DMS79 (cell line): ENCODE data around the gene PCLO.

Experiments used
- DNase-seq: peaks from one replicate; lab custom pipeline; 2025; lab: John Stamatoyannopoulos, UW

PCLO gene, protein sequence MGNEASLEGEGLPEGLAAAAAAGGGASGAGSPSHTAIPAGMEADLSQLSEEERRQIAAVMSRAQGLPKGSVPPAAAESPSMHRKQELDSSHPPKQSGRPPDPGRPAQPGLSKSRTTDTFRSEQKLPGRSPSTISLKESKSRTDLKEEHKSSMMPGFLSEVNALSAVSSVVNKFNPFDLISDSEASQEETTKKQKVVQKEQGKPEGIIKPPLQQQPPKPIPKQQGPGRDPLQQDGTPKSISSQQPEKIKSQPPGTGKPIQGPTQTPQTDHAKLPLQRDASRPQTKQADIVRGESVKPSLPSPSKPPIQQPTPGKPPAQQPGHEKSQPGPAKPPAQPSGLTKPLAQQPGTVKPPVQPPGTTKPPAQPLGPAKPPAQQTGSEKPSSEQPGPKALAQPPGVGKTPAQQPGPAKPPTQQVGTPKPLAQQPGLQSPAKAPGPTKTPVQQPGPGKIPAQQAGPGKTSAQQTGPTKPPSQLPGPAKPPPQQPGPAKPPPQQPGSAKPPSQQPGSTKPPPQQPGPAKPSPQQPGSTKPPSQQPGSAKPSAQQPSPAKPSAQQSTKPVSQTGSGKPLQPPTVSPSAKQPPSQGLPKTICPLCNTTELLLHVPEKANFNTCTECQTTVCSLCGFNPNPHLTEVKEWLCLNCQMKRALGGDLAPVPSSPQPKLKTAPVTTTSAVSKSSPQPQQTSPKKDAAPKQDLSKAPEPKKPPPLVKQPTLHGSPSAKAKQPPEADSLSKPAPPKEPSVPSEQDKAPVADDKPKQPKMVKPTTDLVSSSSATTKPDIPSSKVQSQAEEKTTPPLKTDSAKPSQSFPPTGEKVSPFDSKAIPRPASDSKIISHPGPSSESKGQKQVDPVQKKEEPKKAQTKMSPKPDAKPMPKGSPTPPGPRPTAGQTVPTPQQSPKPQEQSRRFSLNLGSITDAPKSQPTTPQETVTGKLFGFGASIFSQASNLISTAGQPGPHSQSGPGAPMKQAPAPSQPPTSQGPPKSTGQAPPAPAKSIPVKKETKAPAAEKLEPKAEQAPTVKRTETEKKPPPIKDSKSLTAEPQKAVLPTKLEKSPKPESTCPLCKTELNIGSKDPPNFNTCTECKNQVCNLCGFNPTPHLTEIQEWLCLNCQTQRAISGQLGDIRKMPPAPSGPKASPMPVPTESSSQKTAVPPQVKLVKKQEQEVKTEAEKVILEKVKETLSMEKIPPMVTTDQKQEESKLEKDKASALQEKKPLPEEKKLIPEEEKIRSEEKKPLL (N-terminal part only)

DNA sequence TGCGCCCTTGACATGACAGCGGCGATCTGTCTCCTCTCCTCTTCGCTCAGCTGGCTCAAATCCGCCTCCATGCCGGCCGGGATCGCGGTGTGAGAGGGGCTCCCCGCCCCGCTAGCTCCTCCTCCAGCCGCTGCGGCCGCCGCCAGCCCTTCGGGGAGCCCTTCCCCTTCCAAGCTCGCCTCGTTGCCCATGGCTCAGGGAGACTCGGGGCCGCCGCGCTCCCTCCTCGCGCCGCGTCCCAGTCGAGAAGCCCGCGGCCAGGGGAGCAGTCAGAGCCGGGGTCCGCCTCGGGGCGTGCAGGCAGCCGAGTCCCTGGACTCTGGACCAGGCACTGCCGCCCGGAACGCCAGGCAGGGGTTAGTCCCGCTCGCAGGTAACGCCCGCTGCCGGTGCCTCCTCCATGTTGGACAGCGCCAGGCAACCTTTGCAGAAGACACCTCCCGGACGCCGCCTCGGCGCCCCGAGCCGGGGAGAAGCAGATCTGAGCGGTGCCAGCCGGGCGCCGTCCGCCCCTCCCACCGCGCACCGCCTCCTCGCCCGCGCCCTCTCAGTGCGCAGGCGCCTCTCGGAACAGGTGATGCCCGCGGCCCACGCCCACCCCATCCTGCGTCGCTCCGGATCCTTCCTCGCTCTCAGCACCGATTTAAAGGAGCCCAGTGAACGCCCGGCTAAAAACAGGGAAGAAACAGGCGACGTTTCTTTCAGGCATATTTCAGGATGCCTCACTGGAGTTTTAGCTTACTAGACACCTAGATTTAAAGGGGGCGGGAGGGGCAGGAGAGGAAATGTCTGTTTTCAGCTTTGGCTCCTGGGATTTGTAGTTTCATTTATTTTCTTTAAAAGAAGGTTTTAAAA, at the start of gene PCLO:
PCLO (minus strand) TSS at position 483 of the 855 bp plus-strand sequence; CDS start at position 191, 292 bp downstream.
- peak; percentile 93 for DNase-seq

DNA sequence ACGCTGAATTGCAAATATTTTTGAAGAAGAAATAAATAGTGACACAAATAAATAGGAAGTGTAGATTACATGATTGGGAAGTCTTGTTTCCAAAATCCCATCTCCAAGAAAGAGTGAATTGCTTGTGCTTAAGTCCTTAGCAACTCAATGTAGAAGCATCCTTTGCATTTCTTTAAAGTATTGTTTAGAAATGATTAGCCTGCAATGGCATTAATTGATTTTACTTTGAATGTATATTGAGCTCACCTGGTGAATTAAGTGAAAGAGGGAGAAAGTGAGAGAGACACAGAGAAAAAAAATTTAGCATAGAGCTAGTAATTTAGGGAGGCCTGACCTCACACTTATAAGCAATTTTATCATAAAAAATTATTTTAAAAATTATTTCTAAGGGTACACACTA, 49.0 kb upstream of the PCLO start:
- DNase-seq, result no peak

DNA sequence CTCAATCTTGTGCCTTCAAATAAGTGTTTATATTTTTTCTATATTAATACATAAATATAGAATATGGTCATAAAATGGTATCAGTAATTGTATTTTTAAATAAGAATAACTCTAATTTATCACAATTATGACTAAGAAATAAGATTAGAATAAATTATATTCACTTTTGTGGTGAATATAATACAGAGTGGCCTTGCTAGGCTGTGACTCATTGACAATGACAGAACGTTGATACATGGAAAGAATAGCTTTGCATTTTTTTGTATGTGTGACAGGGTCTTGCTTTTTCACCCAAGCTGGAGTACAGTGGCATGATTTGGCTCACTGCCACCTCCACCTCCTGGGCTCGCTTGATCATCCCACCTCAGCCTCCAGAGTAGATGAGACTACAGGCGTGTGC, 47.8 kb upstream of the PCLO start:
- no peak for DNase-seq

DNA sequence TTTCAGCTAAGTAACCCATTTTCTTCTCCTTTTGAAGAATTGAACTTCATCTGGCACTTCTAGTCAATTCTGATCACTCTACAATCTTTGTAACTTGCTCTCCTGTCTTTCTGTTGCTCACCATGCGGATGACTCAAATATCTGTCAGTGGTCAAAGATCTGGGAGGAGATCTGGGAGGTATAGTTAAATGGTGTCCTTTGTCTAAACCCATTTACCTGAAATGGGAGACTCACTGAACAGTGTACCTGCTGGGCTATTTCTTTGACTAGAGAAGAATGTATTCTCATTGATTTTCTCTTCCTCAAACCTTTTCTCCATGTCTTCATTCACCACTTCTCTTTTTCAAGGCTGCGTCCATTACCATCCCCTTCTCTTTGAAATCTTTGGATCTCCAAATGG, 42.0 kb upstream of the PCLO start:
- no peak for DNase-seq

DNA sequence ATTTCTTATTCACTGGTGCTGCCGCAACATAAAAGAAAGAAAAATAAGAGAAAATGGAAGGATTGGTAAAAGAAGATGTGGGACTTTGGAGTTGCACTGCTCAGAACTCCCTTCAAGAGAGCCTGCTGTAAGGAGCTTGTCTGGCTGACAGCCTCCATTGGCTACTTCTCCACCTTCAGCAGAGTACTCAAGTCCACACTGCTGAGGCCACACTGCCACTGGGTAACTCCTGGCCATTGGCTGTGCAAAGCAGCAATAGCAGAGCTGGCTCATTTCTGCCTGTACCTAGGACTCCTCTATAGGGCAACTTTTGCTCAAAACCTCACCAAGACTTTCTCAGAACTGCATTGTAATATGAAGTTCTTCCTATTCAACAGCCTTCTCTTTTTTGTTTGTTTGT, 38.7 kb upstream of the PCLO start:
- DNase-seq, result no peak

DNA sequence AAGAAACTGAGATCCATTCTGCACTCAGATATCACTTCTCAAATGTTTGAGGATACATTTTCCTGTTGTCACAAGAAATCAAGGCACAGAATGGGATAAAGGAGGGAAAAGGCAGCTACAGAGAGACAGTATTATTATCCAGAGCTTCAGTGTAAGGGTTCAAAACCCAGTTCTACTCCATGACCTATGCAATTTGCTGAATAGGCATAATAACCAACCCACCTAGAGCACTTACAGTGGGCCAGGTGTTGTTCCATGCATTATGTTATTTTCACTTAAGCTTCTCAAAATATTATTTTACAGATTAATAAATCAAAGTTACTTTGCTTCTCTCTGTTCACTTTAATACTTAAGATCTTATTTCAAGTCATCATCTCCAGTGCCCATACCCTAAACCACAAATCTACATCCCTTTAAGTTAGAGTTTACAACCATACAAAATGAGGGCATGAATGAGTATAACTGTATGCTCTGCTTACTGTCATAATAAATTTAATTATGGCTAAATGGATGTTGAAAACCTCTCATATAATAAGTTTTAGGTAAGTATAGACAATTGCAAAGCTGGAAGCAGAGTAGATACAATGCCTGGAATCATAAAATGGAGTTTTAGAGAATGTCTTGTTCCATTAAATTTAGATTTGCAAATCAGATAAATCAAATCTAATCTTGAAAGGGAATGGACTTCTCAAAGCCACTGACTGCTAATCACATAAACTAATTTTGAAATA, 28.1 kb upstream of the PCLO start:
- no peak for DNase-seq

DNA sequence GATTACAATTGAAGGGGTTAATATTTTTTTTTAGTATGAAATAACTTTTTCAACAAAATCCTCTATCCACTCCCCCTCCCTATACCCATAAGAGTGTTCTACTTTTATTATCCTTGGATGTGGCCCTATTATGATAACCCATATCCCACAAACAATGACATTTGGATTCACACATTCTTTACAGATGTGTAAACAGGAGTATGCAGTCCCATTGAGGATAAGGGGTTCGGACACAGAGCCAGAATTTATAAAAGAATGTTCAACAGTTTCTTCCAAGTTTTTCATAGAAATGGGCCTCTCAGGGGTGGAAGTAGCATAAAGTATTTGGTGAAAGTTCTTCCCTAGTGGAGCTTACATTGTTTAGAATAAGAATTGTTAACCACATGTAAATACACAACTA, 16.1 kb upstream of the PCLO start:
- DNase-seq, result no peak

DNA sequence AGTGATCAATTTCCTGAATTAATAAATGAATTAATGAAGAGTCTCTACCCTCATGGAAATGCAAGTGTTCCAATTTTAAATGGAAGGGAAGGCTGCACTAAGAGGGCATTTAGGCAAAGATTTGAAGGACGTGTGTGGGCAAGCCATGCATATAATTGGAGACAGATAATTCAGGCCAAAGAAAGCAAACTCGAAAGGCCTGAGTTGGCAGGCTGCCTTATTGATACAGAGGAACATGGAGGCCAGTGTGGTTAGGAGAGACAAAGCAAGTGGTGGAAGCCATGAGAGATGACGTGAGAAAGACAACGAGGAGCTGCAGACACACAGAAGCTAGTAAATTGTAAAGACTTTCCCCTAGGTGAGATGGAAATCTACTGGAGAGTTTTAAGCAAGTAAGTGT, 15.4 kb upstream of the PCLO start:
- no peak for DNase-seq

DNA sequence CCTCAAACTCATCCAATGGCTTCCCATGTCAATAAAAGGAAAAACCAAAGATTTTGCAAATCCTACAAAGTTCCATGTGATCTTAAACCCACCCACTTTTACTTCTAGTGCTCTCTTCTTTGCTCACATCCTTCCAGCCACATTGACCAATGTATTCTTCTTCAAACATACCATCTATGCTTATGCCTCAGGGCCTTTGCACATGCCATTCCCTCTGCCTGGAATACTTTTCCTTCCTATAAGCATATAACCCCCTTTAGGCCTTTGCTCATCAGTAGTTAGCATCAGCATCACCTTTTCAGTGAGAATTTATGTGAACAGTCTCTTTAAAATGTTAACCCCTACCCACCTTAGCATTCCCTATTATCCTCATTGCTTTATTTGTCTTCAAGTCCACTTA, 11.0 kb upstream of the PCLO start:
- no peak for DNase-seq

DNA sequence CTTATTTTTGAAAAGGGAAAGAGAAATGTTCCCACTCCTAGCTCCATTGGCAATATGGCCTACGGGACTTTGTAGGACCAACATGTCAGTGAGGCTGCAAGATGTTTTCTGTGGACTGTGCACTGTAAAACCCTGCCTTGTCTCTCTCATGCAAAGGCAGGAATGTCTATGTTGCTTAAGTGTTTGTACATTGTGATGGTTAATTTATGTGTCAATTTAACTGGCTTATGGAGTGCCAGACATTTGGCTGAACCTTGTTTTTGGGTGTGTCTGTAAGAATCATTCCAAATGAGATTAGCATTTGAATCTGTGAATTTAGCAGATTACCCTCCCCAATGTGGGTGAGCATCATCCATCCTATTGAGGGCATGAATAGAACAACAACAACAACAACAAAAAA, 4.1 kb upstream of the PCLO start:
- DNase-seq, result no peak

DNA sequence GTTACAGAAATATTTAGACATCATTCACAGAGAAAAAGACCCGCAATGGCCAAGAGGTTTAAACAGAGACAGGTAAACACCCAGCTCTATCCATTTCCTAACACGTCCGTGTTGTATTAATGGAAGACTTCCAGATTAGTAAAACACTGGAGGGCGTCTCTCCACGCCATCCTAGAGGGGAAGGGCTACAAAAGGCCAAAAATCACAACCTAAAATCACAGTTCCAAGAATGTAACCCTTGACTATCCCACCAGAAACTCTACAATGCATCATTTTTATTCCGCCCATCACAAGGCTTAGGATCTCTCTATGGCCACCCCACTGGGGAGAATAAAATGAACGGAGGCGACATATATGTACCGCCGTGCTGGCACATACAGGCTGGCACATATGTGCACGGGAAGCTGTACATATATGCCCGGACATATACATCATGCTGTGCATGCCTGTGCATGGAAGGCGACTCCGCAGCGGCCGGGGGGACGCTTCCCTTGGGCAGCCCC, 734 bp downstream of the PCLO start:
- DNase-seq, result peak; percentile 18

DNA sequence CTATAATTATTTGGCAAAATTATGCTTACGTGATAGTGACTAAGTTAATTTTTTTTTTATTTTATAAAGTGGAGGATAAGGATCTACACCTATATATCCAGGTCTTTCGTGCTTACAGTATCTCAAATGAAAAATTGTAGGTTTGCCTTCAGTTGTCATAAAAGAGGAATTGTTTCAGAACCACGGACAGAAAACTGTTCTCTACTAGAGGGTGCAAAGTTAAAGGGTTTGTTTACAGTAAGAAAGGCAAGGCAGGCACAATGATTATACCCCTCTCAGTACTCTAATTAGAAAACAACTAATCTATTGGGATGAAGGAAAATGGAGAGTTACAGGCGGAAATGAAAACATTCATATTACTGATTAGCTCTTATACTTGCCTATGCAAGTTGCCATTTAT, 1.5 kb downstream of the PCLO start:
- DNase-seq, result no peak

DNA sequence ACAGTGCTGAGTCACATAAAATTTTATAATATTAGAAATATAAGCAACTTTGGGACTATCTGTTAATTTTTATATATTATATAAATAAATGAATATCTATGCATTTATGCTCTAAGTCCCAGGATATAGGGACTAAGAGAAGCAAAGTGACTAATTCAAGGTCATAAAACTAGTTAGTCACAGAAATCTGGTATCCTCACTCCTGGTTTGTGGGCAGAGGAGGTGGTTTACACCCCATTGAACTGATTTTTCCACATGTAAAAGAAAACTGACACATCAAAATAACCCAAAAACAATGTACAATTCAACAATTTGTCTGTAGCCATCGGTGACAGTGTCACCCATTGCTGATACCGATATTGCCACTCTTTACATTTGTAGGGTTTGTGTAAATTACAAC, 3.0 kb downstream of the PCLO start:
- DNase-seq, result no peak

DNA sequence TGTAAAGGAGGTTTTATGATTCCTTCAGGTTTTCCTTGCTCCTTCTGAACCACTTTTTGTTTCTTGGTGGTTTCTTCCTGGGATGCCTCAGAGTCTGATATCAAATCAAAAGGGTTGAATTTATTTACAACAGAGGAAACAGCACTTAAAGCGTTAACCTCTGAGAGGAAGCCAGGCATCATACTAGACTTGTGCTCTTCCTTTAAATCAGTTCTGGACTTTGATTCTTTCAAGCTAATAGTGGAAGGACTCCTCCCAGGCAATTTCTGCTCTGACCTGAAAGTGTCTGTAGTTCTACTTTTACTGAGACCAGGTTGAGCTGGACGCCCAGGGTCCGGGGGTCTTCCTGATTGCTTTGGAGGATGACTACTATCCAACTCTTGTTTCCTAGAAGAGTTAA, 6.7 kb downstream of the PCLO start:
- DNase-seq, result no peak

DNA sequence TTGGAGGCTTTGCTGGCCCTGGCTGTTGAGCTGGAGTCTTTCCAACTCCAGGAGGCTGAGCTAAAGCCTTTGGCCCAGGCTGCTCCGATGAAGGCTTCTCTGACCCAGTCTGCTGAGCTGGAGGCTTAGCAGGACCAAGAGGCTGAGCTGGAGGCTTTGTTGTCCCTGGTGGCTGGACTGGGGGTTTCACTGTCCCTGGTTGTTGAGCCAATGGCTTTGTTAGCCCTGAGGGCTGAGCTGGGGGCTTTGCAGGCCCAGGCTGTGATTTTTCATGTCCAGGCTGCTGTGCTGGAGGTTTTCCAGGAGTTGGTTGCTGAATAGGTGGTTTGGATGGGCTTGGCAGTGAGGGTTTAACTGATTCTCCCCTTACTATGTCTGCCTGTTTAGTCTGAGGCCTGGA, 7.3 kb downstream of the PCLO start:
- DNase-seq, result no peak

DNA sequence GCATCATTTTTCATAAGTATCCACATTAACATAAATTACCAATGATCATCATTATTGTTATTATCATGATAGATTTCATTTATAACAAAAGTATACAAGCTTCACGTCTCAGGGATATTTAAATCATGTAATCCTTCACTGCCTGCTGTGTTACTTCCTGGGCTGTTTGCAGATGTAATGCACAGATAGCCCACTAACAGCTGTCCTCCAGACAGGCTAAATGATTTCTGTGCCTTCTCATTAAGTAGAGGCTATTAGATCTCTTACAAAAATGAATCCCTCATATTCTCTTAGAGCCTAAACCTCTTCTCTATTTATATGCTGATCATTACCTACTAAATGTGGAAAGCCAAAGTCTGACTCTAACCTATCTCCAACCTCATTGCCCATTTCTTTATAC, 9.3 kb downstream of the PCLO start:
- no peak for DNase-seq

DNA sequence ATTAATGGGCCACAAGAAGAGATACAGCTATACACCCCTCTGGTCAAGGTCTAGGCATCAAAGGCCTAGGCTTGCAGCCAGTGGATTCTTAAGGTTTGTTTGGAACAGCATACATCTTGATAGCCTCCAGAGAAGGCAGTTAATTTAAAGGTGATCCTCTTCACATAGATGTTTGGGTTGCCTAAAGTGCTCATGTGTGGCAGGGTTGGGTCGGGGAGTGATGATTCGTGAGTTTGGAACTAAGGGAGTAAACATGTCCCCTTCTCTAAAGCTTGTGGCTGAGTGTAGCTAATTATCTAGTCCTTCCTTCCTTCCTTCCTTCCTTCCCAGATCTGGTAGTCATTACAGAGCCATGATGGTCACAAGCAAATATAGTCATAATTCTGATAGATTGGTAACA, 12.4 kb downstream of the PCLO start:
- DNase-seq, result no peak

DNA sequence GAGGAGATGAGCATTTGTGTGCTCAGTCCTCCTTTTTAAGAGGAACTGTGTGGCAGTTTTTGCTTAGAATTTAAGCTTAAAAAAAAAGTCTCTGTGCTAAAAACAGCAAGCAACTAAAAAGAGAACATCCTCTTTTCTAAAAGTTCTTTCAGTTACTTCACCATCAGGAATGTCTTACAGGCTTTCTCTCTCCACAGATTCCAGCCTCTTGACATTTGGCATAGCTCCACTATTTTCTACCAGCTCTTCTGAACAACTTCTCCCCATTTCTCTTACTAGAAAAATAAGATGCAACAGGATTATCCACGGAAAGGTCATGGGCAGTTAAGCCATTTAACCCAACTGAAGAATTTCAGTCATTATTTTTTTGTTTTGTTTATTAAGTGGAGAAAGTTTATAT, 13.2 kb downstream of the PCLO start:
- no peak for DNase-seq

DNA sequence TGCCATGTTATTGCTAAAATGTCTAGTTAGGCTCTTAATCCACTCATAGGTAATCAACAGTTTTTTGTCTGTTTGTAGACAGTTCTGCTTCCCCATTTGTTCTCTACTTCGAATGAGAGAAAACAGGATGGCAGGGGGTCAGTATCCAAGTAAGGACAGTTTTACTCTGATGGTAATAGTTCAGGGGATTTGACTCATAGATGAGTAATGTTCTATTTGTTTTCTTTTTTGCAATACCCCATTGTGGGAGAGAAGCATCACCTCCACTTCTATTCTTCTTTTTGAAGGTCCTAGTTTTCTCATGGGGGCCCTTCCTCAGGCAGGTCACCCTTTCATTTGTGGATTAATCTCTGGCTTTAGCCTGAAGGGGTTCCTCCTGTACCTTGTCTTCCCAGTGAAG, 13.9 kb downstream of the PCLO start:
- DNase-seq, result no peak

DNA sequence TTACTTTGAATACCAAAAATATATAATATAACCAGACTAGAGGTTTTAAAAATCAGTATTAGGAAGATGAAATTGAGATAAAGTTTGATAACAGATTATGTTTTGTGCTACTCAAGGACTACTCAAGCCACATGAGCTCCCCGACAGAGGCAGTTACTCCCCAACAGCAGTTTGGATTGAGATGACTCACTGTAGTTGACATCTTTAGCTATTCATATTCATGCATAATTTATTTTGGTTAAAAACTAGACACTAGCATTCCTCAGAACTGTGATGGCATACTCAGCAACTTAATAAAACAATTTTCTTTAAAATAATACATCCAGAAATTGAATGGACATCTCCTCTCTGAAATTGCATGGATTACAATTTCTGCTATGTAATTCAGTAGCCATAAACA, 19.6 kb downstream of the PCLO start:
- DNase-seq, result no peak

DNA sequence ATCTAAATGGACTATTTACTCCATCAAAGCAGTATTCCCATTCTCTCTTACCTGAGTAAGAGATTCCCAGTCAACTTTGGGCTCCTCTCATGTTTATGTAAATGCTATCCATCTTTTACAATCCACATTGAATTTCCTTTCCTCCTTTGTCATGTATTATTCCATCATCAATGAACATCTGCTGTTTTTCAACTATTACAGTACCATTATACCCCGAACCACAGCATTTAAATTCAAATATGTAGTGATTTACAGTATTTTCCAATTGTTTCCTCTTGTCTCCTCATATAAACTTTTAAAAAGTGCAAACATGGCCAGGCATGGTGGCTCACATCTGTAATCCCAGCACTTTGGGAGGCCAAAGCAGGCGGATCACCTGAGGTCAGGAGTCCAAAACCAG, 20.3 kb downstream of the PCLO start:
- DNase-seq, result no peak
